ENCODE data around the gene KLHL3. TPM values are rescaled to one million over a fixed set of nuclear protein-coding genes. Genes with fewer than 3 reads are reported as not detected.

The KLHL3 gene
- total RNA-seq, 4 donors from 2014 or later: 1.0 to 3.0 (median 2.1) TPM

MicroRNAs within 50 kb of the gene (microRNA counts, 767-probe panel; counts per million panel counts)
- 0 to 358 counts per million in 2 donors for microRNA hsa-miR-874

Small RNA genes within 50 kb of the gene (microRNA-seq; reads per million reads assigned to microRNA genes)
- gene MIR874 (ENCODE audit: borderline number of aligned reads in 1 of 2, borderline replicate concordance in 2 of 2): 48.1 to 76.8 reads per million in 2 donors

Other genes starting within 250 kb of the KLHL3 start
- 10 to 100 TPM in 2 of 4 donors, 1 to 10 TPM in 2; 7.9 to 21.5 (median 11.7) TPM for gene SPOCK1, start 236.8 kb downstream of the KLHL3 start, total RNA-seq
- 10 to 100 TPM in 1 of 4 donors, 1 to 10 TPM in 3; 6.9 to 11.5 (median 9.3) TPM for gene HNRNPA0, start 18.3 kb upstream of the KLHL3 start, total RNA-seq
- gene MYOT, start 131.8 kb upstream of the KLHL3 start, total RNA-seq: 1 to 10 TPM in 2 of 4 donors, under 1 TPM in 2; 0.08 to 3.2 (median 1.2) TPM
- not detected for gene PKD2L2, start 153.4 kb upstream of the KLHL3 start, total RNA-seq